Activated naive CD4-positive, alpha-beta T cell treated with anti-CD3 and anti-CD28 coated beads, Interleukin-2, amount 50 U/mL, for 72 hours (primary cell): Measurements from ENCODE around the gene AP4E1. TPM values are rescaled to one million over a fixed set of nuclear protein-coding genes. Genes with fewer than 3 reads are reported as not detected.

Experiments used
- total RNA-seq, 2 donors: library from RNA; stranded (reverse); gene quantifications; one replicate each; pipeline ENCODE4 v1.2.3, GENCODE V29; 2022

AP4E1 gene
- total RNA-seq, 2 donors from 2014 or later: 11.2 to 14.3 TPM

Other genes starting within 250 kb of the AP4E1 start
- 10 to 100 TPM; 48.3 to 55.8 TPM for gene TRPM7, start 221.9 kb upstream of the AP4E1 start, total RNA-seq
- 10 to 100 TPM; 61.0 to 68.1 TPM for gene SPPL2A, start 143.0 kb upstream of the AP4E1 start, total RNA-seq
- gene TNFAIP8L3, start 186.2 kb downstream of the AP4E1 start, total RNA-seq: under 1 TPM in 1 of 2 donors, not detected in 1; 0.18 TPM